Coronary artery (tissue), 2 donors: ENCODE results near the gene NR2F1.

Experiments used
- DNase-seq: peaks from one replicate; pipeline ENCODE4 v3.0.0-alpha.2; 2017; ENCODE audit warnings: low spot score
- H3K27ac ChIP-seq, 2 donors: fragments of 200-600 bp; sonication (generic); one replicate each; pipeline ENCODE4 v1.5.1; 2016 to 2019
- H3K4me3 ChIP-seq: fragments of 200-600 bp; sonication (generic); 2 replicates; pipeline ENCODE4 v1.5.1; 2016; ENCODE audit warnings: mild to moderate bottlenecking, moderate library complexity
- CTCF ChIP-seq: fragments of 200-600 bp; sonication (generic); IDR thresholded peaks from one replicate; pipeline ENCODE4 v1.5.1; 2019; ENCODE audit warnings: antibody characterized with exemption

NR2F1 gene

GRCh38 chr5:93637697-93638096 lies 54.7 kb downstream of the NR2F1 start:
- no peak overlapping the region for H3K27ac ChIP-seq
- no peak overlapping the region for H3K4me3 ChIP-seq
- TF ChIP-seq CTCF = no peak
- DNase-seq = no peak

GRCh38 chr5:93642526-93642925 lies 59.5 kb downstream of the NR2F1 start:
- Histone ChIP-seq H3K27ac (no peak overlapping the region), H3K4me3 (no peak overlapping the region)
- no peak for TF ChIP-seq CTCF
- DNase-seq = no peak
